Activated T-helper 9 cell treated with anti-CD3 and anti-CD28 coated beads, Interleukin-2, amount 50 U/mL, for 16 hours (primary cell): ENCODE measurements around the gene GARIN1A.
"Not testable (repeated sequence)": the region's sequence is repeated elsewhere in the genome, so short reads cannot be mapped to it uniquely, and the experiment has no call there.

ENCODE experiments used
- DNase-seq: peaks from one replicate; pipeline ENCODE4 v3.0.0-alpha.2; 2020; ENCODE audit warnings: low read depth

The GARIN1A gene

GRCh38 chr7:128671992-128672391 lies at the start of gene GARIN1A:
Gene GARIN1A (plus strand): TSS chr7:128672292. CDS start chr7:128672398, 106 bp downstream.
- DNase-seq: no peak

- DNase-seq: not testable (repeated sequence)
These were observed 45.0 kb upstream of the GARIN1A start for GRCh38 chr7:128627124-128627523.

GRCh38 chr7:128633915-128634314 lies 38.2 kb upstream of the GARIN1A start:
- not testable (repeated sequence) for DNase-seq

DNA sequence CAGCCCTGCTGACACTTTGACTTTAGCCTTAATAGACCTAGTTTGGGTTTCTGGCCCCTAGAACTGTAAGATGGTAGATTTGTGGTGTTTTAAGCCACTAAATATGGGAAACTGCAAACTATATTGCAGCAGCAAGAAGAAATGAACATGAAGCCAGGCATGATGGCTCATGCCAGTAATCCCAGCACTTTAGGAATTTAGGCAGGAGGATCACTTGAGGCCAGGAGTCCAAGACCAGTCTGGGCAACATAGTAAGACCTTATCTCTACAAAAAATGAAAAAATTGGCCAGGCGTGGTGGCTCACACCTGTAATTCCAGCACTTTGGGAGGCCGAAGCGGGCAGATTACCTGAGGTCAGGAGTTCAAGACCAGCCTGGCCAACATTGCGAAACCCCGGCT lies 26.9 kb upstream of the GARIN1A start:
- DNase-seq: not testable (repeated sequence)

DNA sequence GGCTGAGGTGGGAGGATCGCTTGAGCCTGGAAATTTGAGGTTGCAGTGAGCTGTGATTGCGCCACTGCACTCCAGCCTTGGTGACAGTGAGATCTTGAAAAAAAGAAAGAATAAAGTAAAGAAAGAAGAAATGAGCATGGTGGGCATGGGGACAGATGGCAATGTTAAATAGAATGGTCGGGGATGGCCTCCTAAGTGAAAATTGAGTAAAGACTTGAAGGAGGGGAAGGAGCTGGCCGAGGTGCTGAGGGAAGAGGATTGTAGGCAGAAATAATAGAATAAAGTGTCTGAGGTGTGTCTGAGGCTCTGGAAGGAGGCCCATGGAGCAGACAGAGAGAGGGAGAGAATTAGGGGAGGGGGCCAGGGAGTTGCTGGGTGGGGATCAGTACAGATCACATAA lies 26.2 kb upstream of the GARIN1A start:
- not testable (repeated sequence) for DNase-seq

DNA sequence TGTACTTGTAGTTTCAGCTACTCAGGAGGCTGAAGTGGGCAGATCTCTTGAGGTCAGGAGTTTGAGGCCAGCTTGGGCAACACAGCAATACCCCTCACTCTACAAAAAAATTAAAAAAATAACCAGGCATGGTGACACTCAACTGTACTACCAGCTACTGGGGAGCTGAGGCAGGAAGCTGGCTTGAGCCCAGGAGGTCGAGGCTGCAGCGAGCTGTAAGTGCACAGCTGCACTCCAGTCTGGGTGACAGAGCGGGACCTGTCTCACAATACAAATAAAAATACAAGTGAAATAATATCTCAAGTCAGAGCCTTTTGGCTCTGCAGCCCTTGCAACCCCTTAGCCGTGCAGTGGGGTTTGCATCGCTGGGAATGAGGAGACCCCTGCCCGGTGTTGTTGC lies 25.2 kb upstream of the GARIN1A start:
- DNase-seq: not testable (repeated sequence)

DNA sequence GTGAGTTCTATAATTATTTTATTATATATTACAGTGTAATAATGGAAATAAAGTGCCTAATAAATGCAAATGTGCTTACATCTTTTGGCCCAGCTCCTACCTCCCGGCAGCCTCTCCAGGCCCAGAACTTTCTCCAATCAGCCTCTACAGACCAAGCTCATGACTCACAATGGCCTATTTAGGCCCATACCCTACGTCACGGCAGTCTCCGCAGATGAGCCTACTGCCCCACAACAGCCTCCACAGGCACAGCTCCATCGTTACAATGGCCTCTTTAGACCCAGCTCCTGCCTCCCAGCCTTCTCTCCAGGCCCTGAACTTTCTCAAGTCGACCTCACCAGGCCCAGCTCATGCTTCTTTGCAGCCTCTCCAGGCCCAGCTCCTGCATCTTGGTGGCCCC lies 21.0 kb upstream of the GARIN1A start:
- not testable (repeated sequence) for DNase-seq

GRCh38 chr7:128652606-128653005 lies 19.5 kb upstream of the GARIN1A start:
- DNase-seq: not testable (repeated sequence)

- DNase-seq: not testable (repeated sequence)
These were observed 18.9 kb upstream of the GARIN1A start for GRCh38 chr7:128653197-128653596.

DNA sequence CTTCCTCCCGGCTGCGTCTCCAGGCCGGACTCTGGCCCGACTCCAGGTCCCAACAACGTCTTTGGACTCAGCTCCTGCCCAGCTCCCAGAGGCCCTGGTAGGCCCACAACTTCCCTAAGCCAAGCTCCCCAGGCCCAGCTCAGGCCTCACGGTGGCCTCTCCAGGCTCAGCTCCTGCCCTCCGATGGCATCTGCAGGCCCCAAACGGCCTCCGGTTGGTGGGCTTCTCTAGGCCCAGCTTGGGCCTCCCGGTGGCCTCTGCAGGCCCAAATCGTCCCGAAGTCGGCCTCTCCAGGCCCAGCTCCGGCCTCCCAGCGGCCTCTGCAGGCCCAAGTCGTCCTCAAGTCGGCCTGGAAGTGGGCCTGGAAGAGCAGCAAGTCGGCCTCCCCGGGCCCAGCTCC lies 18.0 kb upstream of the GARIN1A start:
- not testable (repeated sequence) for DNase-seq

DNA sequence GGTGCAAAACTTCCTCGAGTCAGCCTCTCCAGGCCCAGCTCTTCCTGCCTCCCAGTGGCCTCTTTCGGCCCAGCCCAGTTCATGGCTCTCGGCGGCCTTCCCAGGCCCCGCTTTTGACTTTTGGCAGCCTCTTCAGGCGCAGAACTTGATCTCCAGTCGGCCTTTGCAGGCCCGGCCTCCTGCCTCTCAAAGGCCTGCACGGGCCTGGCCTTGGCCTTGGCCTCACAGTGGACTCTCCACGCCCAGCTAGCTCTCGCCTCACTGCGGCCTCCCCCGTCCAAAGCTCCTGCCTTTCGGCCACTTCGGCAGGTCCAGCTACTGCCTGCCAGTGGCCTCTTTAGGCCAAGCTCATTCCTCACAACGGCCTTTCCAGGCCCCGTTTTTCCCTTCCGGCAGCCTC lies 17.6 kb upstream of the GARIN1A start:
- DNase-seq: not testable (repeated sequence)

GRCh38 chr7:128658428-128658827 lies 13.7 kb upstream of the GARIN1A start:
- DNase-seq: not testable (repeated sequence)

DNA sequence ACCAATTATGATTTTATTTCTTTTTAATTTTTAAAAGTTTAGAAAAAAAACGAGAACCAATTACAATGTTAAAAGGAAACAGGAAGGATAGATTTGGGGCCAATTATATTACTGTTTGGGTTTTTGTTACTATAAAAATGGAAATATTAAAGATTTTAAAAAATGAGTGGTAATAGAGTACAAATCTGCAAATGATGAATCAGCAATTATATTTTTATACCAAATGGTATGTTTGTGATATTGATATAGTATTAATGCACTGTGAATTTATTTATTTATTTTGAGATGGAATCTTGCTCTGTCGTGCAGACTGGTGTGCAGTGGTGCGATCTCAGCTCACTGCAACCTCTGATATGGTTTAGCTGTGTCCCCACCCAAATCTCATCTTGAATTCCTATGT lies 11.5 kb upstream of the GARIN1A start:
- no peak for DNase-seq

GRCh38 chr7:128661446-128661845 lies 10.6 kb upstream of the GARIN1A start:
- DNase-seq: no peak

- no peak for DNase-seq
These were observed 10.0 kb upstream of the GARIN1A start for GRCh38 chr7:128662091-128662490.

DNA sequence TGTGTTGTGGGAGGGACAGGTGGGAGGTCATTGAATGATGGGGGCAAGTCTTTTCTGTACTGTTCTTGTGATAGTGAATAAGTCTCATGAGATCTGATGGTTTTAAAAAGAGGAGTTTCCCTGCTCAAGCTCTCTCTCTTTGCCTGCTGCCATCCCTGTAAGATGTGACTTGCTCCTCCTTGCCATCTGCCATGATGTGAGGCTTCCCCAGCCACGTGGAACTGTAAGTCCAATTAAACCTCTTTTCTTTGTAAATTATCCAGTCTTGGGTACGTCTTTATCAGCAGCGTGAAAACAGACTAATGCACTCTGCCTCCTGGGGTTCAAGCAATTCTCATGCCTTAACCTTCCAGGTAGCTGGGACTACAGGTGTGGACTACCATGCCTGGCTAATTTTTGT lies 8.9 kb upstream of the GARIN1A start:
- DNase-seq: not testable (repeated sequence)

- DNase-seq: no peak
These were observed 7.0 kb upstream of the GARIN1A start for GRCh38 chr7:128665057-128665456.

GRCh38 chr7:128666200-128666599 lies 5.9 kb upstream of the GARIN1A start:
- DNase-seq: no peak

DNA sequence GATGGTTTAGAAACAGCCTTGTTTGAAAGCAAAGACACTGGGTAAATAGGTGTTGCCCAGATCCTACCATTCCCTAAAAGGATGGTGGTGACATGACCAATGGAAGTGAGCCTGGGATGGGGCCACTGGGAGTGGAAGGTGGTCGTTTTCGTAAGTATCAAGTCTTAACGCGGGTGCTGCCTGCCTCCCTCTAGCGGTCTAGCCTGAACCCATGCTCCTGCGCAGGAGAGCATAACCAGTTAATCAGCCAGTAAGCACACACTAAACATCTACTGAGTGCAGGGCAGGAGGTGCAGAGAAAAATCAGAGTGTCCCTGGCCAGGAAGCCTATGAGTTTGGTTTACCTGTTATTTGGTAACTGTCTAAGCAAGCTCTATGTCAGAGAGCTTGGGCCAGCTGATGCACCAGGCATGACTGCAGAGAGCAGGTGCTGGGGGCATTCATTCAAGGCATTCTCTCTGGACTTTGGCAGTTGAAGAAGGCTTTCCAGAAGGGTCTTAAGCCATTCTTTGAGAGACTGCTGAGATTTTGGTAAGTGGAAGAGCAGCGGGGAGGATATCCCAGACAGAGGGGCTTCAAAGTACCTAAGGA lies 930 bp downstream of the GARIN1A start:
- DNase-seq: no peak

- no peak for DNase-seq
These were observed 1.5 kb downstream of the GARIN1A start for GRCh38 chr7:128673571-128673970.

DNA sequence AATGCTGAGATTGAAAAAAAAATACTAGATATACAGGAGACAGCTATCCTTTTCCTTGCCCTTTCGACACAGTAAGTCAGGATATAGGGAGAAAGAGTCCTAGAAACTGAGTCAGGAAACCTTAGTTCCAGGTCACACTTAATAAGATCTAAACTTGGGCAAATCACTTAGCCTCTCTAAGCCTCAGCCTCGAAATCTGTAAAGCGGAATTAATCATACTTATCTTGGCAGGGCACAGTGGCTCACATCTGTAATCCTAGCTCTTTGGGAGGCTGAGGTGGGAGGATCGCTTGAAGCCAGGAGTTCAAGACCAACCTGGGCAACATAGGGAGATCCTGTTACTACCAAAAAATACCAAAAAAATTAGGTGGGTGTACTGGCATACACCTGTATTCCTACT lies 4.6 kb downstream of the GARIN1A start:
- no peak for DNase-seq

GRCh38 chr7:128679920-128680319 lies 7.8 kb downstream of the GARIN1A start:
- DNase-seq: no peak

DNA sequence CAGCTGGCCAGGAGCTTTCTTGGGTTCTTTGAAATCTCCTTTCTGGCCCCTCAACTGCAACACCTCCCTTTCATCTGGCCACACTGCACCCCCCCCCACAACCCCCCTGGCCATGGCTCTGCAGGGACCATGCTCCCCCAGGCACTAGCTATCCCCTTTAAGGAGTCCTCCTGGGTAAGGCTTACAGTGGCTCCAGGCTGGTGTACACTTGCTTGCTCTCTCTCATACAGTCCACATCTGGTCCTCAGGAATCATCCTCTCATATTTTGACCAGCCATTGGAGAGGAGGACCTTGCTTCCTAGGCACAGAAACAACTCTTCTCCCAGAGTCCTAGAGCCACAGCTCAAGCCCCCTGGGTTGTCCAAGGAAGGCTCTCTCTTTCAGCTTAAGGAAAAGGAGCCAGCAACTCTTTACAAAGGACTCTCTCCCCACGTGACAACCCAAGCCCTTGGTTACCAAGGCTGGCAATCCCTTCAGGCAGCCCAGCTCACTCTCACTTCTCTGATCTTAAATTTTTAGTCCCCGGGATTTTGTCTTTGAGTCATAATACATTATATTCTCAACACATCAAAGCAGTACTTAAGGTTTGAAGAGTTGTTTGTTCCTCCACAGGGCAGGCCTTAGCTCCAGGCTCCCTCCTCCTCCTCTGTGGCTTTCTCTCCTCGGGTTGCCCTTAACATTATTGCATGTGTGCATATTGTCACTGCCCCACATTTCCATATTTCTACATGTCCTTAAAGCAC lies 9.9 kb downstream of the GARIN1A start:
- no peak for DNase-seq

GRCh38 chr7:128683270-128683669 lies 11.2 kb downstream of the GARIN1A start:
- not testable (repeated sequence) for DNase-seq
